Glomerular visceral epithelial cell (primary cell): ENCODE results near the gene HSCB.
A peak's percentile ranks its signal among the peaks of the same experiment; 100 is the strongest.
"Not testable (repeated sequence)": the region's sequence is repeated elsewhere in the genome, so short reads cannot be mapped to it uniquely, and the experiment has no call there.

Source experiments
- DNase-seq: peaks from one replicate; pipeline ENCODE4 v3.0.0-alpha.2; 2016; ENCODE audit errors: extremely low spot score

HSCB gene

DNA sequence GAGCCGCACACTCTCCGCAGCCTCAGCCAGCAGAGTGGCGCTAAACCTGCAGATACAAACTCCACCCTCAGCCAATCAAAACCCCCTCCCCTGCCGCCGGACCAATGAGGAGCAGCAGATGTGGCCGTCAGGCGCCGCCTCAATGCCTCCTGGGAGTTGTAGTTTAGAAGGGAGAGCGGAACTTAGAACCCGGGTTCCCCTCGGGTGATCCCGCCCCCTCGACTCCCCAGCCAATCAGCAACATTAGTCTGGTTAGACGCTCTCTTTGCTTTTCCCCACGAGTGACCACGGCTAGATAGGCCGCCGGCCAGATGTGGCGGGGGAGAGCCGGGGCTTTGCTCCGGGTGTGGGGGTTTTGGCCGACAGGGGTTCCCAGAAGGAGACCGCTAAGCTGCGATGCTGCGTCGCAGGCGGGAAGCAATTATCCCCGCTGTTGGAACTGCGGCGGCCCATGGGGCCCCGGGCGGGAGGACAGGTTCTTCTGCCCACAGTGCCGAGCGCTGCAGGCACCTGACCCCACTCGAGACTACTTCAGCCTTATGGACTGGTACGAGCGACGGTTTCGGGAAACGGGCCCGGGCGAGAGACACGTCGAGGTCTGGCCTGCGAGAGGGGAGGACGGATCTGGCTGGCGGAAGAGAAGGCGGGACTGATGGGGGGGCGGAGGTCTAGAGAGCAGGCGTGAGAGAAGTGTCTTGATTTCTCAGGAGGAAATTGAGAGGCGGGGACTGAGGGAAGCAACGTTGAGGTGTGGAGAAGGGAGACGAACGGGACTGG is at the start of gene HSCB, which contains the start of gene CHEK2:
HSCB (plus strand) TSS at position 255 of the 777 bp plus-strand sequence; CDS start at position 312, 57 bp downstream.
CHEK2 (minus strand) TSS at position 36 of the 777 bp plus-strand sequence. CDS start 7,099 bp downstream, outside the sequence.
- peak; percentile 98 for DNase-seq

- DNase-seq, result peak; percentile 75
These were observed 48.6 kb upstream of the HSCB start for GRCh38 chr22:28693041-28693760.

DNA sequence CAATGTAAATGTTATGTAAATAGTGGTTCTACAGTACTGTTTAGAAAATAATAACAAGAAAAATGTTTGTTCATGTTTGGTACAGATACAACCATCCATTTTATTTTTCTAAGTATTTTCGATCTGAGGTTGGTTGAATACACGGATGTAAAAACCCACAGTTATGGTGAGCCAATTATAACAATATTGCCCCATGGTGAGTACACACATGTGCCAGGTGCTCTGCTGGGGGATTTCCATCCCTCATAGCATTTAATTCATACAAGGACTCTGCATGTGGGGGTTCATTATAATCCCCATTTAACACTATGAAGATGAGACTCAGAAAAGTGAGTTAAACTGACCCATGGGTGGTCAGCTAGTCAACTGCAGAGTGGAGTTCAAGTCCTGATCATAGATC is 38.9 kb upstream of the HSCB start:
- DNase-seq, result no peak

- no peak for DNase-seq
These were observed 38.4 kb upstream of the HSCB start for GRCh38 chr22:28703436-28703835.

DNA sequence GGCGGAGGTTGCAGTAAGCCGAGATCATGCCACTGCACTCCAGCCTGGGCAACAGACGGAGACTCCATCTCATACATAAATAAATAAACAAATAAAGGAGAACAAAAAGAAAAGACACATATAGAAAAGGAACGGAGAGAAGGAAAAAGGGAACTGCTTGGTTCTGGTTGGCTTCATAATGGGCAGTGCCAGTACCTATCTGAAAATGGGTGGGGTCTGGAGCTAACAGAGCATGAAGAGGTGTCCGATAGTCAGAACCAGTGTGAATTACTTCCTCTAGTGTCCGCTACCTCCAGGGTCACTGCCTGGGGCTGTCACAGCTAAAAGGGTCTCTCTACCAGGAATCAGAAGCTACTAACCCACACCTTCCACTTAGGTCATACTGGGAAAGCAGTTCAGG is 35.0 kb upstream of the HSCB start:
- DNase-seq, result no peak

GRCh38 chr22:28710107-28710506 is 31.7 kb upstream of the HSCB start:
- no peak for DNase-seq

DNA sequence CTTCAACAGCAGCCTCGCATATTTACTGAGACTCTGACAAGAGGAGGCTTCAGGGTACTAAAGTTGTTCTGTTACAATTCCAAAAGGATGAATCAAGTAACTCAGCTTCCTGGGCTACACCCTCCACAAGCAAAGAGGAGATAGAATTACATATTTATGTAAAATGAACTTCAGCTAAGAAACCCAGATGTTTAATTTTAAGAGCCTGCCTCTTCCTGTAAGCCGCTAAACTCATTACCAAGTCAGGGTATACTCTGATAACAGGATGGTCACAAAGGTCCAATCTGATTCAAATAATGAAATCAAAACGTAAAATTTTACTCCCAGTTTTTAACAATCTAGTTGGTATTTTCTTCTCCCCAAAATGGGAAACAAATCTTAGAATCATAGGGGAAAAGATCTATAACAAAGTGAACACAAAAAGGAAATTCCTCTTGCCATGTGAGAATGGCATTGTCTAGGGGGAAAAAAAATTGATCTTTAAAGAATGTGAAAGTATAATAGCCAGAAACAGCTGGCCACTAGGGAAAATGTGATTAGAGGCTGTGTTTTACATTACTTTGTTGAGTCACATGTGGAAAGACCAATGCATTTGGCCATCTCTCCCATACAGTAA is 31.2 kb upstream of the HSCB start:
- no peak for DNase-seq

DNA sequence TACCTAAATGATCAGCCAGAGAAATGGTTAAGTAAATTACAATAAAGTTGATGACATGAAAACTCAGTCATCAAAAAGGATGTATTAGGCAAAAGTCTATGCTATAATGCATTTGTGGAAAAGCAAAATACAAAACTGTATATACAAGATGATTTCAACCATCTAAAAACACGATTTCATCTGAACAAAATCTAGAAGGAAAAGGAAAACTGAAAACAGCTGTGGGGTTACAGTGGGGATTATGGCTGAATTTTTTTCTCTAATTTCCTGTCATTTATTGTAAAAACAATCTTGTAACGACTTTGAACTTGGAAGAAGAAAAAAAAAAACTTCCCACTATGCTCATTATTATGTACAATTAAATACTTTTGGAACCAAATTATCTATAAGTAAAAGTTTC is 30.5 kb upstream of the HSCB start:
- no peak for DNase-seq

- peak; percentile 74 for DNase-seq
These were observed 29.7 kb upstream of the HSCB start for GRCh38 chr22:28711820-28712777.

GRCh38 chr22:28714043-28714628 is 27.7 kb upstream of the HSCB start:
- peak; percentile 20 for DNase-seq

GRCh38 chr22:28715611-28716010 is 26.2 kb upstream of the HSCB start:
- no peak for DNase-seq

GRCh38 chr22:28716686-28717085 is 25.2 kb upstream of the HSCB start:
- no peak for DNase-seq

DNA sequence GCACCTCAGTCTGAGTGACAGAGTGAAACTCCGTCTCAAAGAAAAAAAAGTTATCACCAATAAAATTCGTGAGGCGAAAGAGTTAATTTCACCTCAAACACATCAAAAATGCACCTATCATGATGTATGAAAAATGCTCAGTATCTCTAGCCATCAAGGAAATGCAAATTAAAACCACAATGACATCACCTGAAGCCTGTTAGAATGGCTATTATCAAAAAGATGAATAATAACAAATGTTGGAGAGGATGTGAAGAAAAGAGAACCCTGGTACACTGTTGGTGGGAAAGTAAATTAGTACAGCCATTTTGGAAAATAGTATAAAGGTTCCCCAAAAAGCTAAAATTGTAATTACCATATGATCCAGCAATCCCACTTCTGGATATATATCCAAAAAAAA is 23.8 kb upstream of the HSCB start:
- no peak for DNase-seq

GRCh38 chr22:28728002-28728401 is 13.8 kb upstream of the HSCB start:
- no peak for DNase-seq

DNA sequence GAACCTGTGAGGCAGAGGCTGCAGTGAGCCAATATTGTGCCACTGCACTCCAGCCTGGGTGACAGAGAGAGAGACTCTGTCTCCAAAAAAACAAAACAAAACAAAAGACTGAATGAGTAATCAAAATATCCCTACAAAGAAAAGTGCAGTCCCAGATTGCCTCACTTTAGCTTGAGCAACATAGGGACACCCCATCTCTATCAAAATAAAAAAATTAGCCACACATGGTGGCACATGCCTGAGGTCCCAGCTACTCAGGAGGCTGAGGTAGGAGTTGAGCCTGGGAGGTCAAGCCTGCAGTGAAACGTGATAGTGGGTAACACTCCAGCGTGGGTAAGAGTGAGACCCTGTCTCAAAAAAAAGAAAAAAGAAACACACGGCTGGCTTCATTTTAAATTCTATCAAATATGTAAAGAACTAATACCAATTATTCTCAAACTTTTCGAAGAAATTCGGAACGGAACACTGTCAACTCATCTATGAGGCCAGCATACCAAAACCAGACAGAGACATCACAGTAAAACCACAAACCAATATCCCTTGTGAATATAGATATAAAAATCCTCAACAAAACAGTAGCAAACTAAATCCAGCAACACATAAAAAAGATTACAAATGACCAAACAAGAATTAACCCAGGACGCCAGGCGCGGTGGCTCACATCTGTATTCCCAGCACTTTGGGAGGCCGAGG is 13.1 kb upstream of the HSCB start:
- DNase-seq, result no peak

GRCh38 chr22:28730179-28730578 is 11.7 kb upstream of the HSCB start:
- no peak for DNase-seq

DNA sequence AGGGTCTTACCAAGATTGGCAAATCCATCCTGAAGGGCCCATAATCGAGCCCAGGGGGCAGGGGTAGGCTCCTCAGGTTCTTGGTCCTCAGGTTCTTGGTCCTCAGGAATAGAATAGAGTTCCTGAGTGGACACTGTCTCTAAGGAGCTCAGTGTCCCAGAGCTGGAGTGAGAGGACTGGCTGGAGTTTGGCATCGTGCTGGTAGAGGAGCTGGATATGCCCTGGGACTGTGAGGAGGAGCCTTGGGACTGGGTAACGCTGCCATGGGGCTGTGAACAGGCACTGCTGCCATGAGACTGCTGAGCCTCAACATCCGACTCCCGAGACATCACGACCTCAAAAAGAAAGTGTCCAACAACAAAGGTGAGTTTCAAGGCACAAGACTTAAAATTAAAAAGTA is 7.4 kb upstream of the HSCB start:
- DNase-seq, result no peak

GRCh38 chr22:28736301-28737155 is 5.3 kb upstream of the HSCB start:
- no peak for DNase-seq

DNA sequence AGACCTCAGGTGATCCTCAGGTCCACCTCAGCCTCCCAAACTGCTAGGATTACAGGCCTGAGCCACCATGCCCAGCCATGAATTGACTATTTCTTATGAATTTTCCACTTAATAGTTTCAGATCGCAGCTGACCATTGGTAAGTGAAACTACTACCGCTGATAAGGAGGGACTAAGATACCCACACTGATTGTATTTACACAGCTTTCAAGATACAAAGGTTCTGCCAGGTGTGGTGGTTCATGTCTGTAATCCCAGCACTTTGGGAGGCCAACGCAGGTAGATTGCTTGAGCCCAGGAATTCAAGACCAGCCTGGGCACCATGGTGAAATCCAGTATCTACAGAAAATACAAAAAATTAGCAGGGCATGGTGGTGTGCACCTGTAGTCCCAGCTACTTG is 4.1 kb upstream of the HSCB start:
- DNase-seq, result no peak

DNA sequence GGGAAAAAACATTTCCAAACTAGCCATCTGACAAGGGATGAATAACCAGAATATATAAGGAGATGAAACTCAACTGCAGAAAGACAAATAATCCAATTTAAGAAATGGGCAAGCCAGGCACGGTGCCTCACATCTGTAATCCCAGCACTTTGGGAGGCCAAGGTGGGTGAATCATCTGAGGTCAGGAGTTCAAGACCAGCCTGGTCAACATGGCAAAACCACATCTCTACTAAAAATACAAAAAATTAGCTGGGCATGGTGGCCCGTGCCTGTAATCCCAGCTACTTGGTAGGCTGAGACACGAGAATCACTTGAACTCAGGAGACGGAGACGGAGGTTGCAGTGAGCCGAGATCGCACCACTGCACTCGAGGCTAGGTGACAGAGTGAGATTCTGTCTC is 3.0 kb upstream of the HSCB start:
- DNase-seq, result not testable (repeated sequence)
